Mesodermal cell (in vitro differentiated cells): ENCODE data around the gene SPOP.

Source experiments
- H3K27ac ChIP-seq: 2 replicates; pipeline ENCODE4 v1.7.0; 2013; ENCODE audit warnings: mild to moderate bottlenecking, low read depth, low read length, moderate library complexity; ENCODE audit not compliant: severe bottlenecking
- H3K36me3 ChIP-seq: 2 replicates; pipeline ENCODE4 v1.7.1; 2013; ENCODE audit warnings: mild to moderate bottlenecking, low read length, moderate library complexity; ENCODE audit not compliant: control insufficient read depth, insufficient read depth
- H3K4me1 ChIP-seq: one replicate; pipeline ENCODE4 v1.7.1; 2013; ENCODE audit warnings: mild to moderate bottlenecking, low read length; ENCODE audit not compliant: insufficient read depth, control insufficient read depth, poor library complexity, severe bottlenecking
- H3K4me3 ChIP-seq: 2 replicates; pipeline ENCODE4 v1.7.0; 2013; ENCODE audit warnings: low read length, control low read depth, mild to moderate bottlenecking; ENCODE audit not compliant: insufficient read depth, poor library complexity, severe bottlenecking; ENCODE audit errors: extremely low read depth
- H3K9me3 ChIP-seq: 2 replicates; pipeline ENCODE4 v1.7.1; 2013; ENCODE audit warnings: mild to moderate bottlenecking, low read length, moderate library complexity; ENCODE audit not compliant: control insufficient read depth
- WGBS, 2 experiments: methylation state at CpG; one replicate each; pipeline ENCODE4 v1.1.5; 2013; ENCODE audit warnings: missing lambda C conversion rate in 2 of 2; ENCODE audit not compliant: insufficient coverage in 2 of 2; 5-methylcytosine and 5-hydroxymethylcytosine counted together

Gene SPOP

DNA sequence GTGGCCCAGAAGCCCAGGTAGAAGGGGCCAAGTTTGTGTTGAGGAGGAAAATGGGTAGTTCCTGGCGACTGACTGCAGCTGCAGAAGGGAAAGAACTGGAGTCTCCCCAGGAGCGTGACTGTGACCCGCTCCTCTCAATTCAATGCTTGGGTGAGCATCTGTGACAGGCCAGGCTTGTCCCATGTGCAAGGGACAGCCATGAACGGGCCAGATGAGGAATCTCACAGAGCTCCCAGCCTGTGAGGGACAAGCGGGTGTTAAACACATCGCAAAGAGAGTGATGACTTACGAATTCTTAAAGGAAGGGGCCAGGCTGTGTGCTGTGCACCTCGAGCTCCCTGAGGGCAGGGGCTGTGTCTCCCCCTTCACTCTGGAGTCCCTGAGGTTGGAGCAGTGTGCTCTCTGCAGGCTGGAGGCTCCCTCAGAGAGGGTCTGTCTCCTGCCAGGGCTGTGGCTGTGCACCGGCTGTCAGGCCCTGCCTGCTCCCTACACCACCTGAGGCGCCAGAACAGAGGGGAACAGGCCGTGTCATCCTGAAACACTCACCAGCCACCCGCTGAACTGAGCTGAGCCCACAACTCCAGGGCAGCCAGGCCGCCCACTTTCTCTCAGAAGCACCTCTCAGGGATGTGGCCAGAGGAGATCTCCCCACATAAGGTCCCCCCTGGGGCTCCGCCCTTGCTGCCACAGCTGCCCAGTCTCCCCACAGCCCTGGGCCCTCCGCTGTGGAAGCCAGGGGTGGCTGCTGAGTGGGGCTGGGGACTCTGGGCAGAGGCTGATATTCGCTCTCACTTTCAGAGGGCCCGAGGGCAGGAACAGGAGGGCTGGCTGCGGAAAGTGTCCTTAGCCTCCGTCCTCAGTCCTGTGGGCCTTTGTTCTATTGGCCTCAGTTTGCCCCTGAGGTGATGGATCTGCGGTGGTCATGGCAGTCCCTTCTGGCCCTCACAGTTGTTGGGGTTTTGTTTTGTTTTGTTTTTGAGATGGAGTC lies 127.9 kb downstream of the SPOP start:
- 89 to 94% methylated on average over 16 to 17 of the region's 20 CpGs for WGBS, 2 experiments
- Histone ChIP-seq H3K4me1 (no peaks in the 10 kb centered on the region), H3K9me3 (no peaks in the 10 kb centered on the region), H3K27ac (no peak overlapping the region), H3K4me3 (no peak overlapping the region), H3K36me3 (no peaks in the 10 kb centered on the region)

DNA sequence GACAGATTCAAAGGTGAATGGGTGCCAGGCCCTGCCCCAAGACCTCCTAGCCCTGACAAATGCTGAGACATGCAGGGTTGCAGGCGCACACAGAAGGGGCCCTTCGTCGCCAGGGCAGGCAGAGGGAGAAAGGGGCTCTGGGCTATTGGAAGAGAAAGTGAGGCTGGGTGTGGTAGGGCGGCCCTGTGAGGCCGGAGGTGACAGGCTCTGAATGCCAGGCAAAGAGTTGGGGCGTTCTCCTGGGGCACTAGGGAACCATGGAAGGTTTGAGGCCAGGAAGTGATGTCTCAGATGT lies 128.6 kb downstream of the SPOP start:
- Histone ChIP-seq H3K4me3 (no peak overlapping the region), H3K4me1 (no peaks in the 10 kb centered on the region), H3K27ac (no peak overlapping the region), H3K9me3 (no peaks in the 10 kb centered on the region), H3K36me3 (no peaks in the 10 kb centered on the region)
- WGBS, 2 experiments = 92 to 99% methylated on average over 6 of the region's 6 CpGs
